GM12872 (cell line): ENCODE data around the gene ANO9.
A peak's percentile ranks its signal among the peaks of the same experiment; 100 is the strongest.

Experiments
- CTCF ChIP-seq: IDR thresholded peaks from 3 replicates; pipeline ENCODE4 v1.5.1; 2011; ENCODE audit warnings: low read depth, mild to moderate bottlenecking, low read length, moderate library complexity; ENCODE audit not compliant: insufficient read depth

ANO9 gene

DNA sequence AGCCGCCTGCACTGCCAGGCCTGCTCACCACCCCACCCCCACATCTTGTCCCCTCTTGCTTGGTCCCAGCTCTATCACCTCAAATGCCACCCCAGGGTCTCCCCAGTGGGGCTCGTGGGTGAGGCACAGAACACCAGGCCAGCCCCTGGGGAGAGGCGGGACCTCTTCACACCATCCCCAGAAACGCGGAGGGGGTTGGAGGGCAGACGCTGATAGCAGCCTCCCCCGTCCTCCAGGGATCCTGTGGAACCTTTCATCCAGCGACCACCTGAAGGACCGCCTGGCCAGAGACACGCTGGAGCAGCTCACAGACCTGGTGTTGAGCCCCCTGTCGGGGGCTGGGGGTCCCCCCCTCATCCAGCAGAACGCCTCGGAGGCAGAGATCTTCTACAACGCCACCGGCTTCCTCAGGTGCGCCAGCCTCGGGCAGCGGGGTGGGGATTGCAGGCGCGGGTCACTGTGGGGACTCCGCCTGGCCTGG is 42.0 kb downstream of the ANO9 start:
- TF ChIP-seq CTCF = no peak

GRCh38 chr11:398826-399225 is 43.0 kb downstream of the ANO9 start:
- no peak for TF ChIP-seq CTCF

DNA sequence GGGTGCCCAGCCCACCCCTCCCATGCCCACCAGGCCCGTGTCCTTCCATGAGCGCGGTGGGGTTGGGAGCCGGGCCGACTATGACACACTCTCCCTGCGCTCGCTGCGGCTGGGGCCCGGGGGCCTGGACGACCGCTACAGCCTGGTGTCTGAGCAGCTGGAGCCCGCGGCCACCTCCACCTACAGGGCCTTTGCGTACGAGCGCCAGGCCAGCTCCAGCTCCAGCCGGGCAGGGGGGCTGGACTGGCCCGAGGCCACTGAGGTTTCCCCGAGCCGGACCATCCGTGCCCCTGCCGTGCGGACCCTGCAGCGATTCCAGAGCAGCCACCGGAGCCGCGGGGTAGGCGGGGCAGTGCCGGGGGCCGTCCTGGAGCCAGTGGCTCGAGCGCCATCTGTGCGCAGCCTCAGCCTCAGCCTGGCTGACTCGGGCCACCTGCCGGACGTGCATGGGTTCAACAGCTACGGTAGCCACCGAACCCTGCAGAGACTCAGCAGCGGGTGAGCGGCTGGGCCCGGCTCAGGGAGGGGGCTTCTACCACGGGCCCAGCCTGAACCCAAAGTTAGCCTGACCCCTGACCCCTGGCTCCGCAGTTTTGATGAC is 44.8 kb downstream of the ANO9 start:
- peak; percentile 67 for TF ChIP-seq CTCF

- peak; percentile 23; the same call in 2 of the 3 replicates for TF ChIP-seq CTCF
These were observed 45.3 kb downstream of the ANO9 start for GRCh38 chr11:396511-396947.

DNA sequence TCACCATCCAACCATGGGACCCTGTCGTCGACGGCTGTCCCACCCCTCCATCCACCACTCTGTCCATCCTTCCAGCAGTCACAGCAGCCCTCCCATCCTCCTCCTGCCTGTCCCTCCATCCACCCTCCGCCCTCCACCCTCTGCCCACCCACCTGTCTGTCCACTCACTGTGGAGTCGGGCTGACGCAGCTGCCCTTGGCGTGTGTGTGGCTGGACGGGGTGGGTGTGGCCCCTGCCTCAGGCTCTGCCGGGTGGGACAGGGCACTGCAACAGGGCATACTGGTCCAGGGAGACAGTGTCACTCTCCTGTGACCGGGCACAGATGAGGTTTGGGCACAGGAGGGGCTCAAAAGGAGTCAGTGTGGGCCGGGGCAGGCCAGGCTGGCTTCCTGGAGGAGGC is 45.9 kb downstream of the ANO9 start:
- TF ChIP-seq CTCF = no peak

- TF ChIP-seq CTCF = no peak
These were observed 46.8 kb downstream of the ANO9 start for GRCh38 chr11:394858-395655.

- no peak for TF ChIP-seq CTCF
These were observed 47.6 kb downstream of the ANO9 start, which contains the start of gene PKP3 for GRCh38 chr11:394034-394857. PKP3 (plus strand) TSS chr11:394209; CDS start chr11:394293, 84 bp downstream.
